ENCODE results near the gene TSPAN32.
"Not testable (repeated sequence)": the region's sequence is repeated elsewhere in the genome, so short reads cannot be mapped to it uniquely, and the experiment has no call there.

The TSPAN32 gene

DNA sequence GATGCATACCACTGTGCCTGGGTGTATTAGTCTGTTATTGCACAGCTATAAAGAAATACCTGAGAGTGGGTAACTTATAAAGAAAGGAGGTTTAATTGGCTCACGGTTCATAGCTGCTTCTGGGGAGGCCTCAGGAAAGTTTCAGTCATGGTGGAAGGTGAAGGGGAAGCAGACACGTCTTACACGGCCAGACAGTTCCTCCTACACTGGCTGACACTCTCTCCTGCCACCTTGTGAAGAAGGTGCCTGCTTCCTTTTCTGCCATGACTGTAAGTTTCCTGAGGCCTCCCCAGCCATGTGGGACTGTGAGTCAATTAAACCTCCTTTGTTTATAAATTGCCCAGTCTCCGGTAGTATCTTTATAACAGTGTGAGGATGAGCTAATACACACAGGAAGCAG, 41.7 kb downstream of the TSPAN32 start:
- no peak for ATAC-seq

DNA sequence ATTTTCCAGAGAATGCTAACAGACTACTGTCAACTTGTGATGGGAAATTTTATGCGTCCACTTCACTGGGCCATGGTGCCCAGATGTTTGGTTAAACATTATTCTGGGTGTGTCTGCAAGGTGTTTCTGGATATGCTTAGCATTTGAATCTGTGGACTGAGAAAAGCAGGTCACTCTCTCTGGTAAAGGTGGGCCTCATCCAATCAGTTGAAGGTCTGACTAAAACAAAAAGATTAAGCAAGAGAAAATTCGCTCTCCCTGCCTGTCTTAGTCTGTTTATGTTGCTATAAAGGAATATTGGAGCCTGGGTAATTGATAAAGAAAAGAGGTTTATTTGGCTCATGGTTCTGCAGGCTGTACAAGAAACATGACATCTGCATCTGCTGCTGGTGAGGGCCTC, 43.2 kb downstream of the TSPAN32 start:
- ATAC-seq = no peak

- no peak for ATAC-seq
Measured at GRCh38 chr11:2346014-2346413, 44.2 kb downstream of the TSPAN32 start.

DNA sequence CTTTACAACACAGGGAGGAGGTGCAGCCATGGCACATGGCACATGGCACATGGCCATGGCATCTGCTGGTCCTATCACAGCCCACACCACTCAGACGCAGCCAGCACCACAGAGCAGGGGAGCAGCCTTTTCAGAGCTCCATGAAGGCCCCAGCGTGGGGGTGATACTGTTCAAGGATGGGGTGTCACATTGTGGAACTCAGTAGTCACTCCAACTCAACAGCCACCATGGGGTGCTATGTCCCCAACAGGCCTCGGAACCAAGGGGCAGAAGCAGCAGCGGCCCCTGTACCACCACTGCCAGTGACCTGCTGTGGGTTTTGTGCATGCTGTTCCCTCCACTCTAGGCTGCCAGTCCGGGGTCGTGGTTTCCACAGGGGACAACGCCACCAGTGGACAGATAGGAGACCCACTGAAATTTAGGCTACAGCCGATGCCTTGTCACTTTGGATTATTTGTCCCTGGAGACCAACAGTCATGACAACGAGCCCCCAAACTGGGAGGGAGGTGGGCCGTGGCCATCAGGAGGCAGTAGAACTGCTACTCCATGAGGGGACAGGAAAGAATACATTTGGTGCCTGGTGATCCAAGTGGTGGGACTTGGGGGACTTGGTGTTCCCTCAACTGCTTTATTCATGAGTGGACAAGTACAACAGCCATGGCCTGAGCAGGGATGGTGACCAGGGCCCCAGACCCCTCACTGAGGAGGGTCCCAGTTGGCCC, 44.9 kb downstream of the TSPAN32 start:
- ATAC-seq = no peak

GRCh38 chr11:2347308-2347830, 45.6 kb downstream of the TSPAN32 start:
- ATAC-seq = no peak

GRCh38 chr11:2348986-2349385, 47.2 kb downstream of the TSPAN32 start:
- no peak for ATAC-seq

DNA sequence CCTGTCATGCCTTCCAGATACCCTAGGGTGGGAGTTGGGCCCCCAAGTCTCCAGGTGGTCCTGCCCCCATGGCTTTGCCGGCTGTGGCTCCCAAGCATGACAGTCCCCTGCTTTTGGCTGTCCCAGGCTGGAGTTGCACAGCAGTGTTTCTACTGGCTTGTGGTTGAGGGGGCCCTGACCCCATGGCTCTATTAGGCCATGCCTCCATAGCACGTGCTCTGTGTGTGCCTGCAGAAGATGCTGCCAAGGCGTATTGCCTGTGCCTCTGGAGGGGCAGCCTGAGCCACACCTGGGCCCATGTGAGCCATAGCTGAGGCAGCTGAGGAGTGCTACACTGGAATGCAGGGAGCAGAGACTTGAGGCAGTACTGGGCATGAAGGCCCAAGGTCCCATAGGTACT, 49.9 kb downstream of the TSPAN32 start:
- no peak for ATAC-seq

- ATAC-seq = no peak
Measured at GRCh38 chr11:2352420-2352819, 50.6 kb downstream of the TSPAN32 start.

GRCh38 chr11:2355000-2355644, 53.3 kb downstream of the TSPAN32 start:
- no peak for ATAC-seq

DNA sequence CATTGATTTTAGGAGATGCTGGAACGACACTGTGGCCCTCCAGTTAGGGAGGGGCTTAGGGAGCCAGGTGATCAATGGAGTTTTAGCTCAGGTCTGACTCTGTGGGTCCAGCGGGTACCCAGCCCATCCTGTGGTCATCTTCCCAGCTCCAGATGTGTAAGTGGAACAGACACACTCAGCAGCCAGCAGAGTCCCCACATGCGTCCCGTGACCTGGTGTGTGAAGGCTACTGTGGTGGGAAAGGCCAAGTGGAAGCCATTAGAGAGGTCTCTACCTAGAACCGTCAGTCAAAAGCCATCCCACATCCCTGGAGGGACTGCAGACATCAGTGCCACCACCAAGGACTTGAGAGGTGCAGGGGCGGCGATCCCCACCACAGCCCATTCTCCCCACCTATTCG, 55.4 kb downstream of the TSPAN32 start:
- ATAC-seq = no peak

DNA sequence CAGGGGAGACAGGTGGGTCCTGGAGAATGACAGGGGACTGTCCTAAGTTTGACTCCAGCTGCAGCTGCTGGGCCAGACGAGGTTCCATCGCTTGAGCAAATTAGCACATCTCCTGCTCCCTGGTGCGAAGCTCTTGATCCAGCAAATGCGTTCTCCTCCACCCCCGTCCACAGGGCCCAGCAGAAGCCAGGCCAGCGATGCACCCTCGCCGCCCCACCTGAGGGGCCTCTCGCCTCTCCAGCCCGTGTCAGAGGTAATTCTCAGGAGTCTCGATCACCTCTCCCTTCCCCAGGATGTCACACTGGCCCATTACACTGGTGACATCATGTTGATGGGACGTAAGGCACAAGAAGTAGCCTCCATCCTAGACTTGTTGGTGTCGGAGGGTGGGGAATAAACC, 55.8 kb downstream of the TSPAN32 start:
- not testable (repeated sequence) for ATAC-seq

- no peak for ATAC-seq
Measured at GRCh38 chr11:2358754-2359442, 57.1 kb downstream of the TSPAN32 start.

DNA sequence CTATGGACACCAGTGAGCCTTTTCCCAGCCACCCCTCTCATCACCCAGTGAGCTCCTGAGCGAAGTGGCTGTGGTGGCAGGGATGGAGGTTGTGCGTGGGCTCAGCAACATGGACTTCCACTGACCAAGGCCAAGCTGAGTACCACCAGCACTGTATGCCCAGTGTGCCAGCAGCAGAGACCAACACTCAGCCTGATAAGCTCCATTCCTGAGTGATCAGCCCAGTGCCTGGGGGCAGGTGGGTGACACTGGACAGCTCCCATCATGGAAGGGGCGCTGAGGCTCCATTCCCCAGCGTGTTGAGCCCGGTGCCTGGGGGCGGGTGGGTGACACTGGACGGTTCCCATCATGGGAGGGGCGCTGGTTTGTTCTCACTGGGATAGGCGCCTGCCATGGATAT, 57.7 kb downstream of the TSPAN32 start:
- no peak for ATAC-seq

DNA sequence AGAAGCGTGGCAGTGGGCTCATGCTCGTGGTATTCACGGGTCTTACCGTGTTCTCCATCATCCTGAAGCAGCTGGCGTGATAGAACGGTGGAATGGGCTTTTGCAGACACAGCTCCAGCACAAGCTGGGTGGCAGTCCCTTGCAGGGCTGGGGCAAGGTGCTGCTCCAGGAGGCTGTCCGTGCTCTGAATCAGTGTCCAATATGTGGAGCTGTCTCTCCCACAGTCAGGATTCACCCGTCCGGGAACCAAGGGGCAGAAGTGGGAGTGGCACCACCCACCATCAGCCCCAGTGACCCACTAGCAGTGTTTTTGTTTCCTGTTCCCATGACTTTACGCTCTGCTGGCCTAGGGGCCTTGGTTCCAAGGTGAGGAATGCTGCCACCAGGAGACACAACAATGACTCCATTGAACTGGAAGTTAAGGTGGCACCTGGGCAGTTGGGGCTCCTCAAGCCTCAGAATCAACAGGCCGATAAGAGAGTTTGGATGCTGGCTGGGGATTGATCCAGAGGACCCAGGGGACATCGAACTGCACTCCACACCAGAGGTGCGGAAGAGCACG, 58.3 kb downstream of the TSPAN32 start:
- ATAC-seq = no peak

GRCh38 chr11:2361565-2361964, 59.8 kb downstream of the TSPAN32 start:
- no peak for ATAC-seq

DNA sequence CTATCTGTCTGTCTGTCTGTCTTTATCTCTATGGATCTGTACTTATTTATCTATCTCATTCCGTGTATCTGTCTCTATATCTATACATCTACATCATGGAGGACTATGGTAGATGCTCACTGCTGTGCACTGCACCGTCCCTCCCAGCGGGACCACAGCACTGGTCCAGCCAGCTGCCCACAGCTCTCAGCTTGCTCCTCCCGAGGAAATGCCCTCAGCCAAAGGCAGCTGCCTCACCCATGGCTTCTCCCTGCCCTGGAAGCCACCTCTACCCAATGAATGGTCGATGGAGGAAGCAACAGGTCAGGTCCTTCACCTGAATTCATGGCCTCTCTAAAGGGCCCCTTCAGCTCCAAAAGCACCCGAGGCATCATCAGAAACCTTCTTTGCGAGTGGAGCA, 60.6 kb downstream of the TSPAN32 start:
- no peak for ATAC-seq

DNA sequence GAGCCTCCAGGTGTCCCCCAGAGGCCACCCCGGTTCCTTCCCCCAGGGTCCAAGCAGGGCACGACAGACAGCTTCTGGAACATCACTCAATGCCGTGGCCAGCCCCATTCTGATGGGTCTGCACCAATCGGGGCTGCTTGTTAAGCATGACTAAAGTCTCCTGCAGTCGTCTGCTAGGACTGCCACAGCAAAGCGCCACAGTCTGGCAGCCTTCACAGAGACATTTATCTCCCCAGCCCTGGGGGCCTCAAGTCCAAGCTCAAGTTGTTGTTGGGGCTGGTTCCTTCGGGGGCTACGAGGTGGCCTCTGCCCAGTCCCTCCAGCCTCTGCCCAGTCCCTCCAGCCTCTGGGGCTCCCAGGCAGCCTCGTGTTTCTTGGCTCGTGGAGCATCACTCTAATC, 61.3 kb downstream of the TSPAN32 start:
- no peak for ATAC-seq

- no peak for ATAC-seq
Measured at GRCh38 chr11:2363577-2364370, 62.0 kb downstream of the TSPAN32 start.

- not testable (repeated sequence) for ATAC-seq
Measured at GRCh38 chr11:2364386-2364785, 62.6 kb downstream of the TSPAN32 start.

GRCh38 chr11:2365571-2366210, 63.9 kb downstream of the TSPAN32 start:
- no peak for ATAC-seq

- ATAC-seq = no peak
Measured at GRCh38 chr11:2366276-2366675, 64.5 kb downstream of the TSPAN32 start.

DNA sequence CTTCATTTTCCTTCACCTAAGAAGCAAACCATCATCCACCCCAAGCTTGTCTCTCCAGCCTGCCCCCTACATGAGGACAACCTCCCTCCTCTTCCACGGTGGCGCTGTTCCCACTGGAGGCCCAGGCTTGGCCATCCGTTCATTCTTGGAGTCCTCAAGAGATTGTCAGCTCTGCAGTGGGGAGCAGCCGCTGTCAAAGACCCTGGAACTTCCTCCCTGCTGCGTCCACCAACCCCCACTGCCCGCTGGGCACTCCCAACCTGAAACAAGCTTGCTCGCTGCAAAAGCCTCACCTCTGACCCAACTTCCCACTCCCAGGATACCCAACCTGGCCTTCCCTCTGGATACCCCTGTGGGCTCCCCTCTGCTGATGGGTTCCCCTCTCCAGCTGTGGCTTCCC, 64.9 kb downstream of the TSPAN32 start:
- ATAC-seq = no peak

Data from activated CD4-positive, CD25-positive, alpha-beta regulatory T cell treated with anti-CD3 and anti-CD28 coated beads, Interleukin-2, amount 50 U/mL, for 24 hours (primary cell).